HG03565 (cell line): ENCODE measurements around the gene TRAPPC5.

Source experiments
- ATAC-seq: cut with Tn5 transposase; IDR thresholded peaks from one replicate; pipeline ENCODE4 v1.9.1; 2021; ENCODE audit warnings: mild to moderate bottlenecking, moderate library complexity; ENCODE audit not compliant: unreplicated experiment

Gene TRAPPC5

GRCh38 chr19:7645656-7646425 is 34.8 kb upstream of the TRAPPC5 start:
- ATAC-seq: no peak

GRCh38 chr19:7646426-7646700 is 34.3 kb upstream of the TRAPPC5 start:
- no peak for ATAC-seq

- no peak for ATAC-seq
These were observed 33.5 kb upstream of the TRAPPC5 start for GRCh38 chr19:7647156-7647555.

- ATAC-seq: no peak
These were observed 32.2 kb upstream of the TRAPPC5 start for GRCh38 chr19:7648265-7649014.

- no peak for ATAC-seq
These were observed 30.5 kb upstream of the TRAPPC5 start for GRCh38 chr19:7650148-7650547.

- ATAC-seq: no peak
These were observed 28.5 kb upstream of the TRAPPC5 start for GRCh38 chr19:7652061-7652641.

GRCh38 chr19:7654401-7654800 is 26.2 kb upstream of the TRAPPC5 start:
- no peak for ATAC-seq

GRCh38 chr19:7655581-7655980 is 25.1 kb upstream of the TRAPPC5 start:
- ATAC-seq: no peak

- no peak for ATAC-seq
These were observed 23.4 kb upstream of the TRAPPC5 start for GRCh38 chr19:7657131-7657751.

GRCh38 chr19:7658219-7658686 is 22.4 kb upstream of the TRAPPC5 start:
- peak; percentile 57 for ATAC-seq

GRCh38 chr19:7661744-7662538 is 18.7 kb upstream of the TRAPPC5 start:
- ATAC-seq: no peak

GRCh38 chr19:7662657-7663056 is 18.0 kb upstream of the TRAPPC5 start:
- ATAC-seq: no peak

GRCh38 chr19:7663706-7664105 is 16.9 kb upstream of the TRAPPC5 start:
- no peak for ATAC-seq

GRCh38 chr19:7665076-7665475 is 15.6 kb upstream of the TRAPPC5 start:
- no peak for ATAC-seq

GRCh38 chr19:7668842-7669241 is 11.8 kb upstream of the TRAPPC5 start, which contains the start of gene RETN:
Gene RETN (plus strand): TSS chr19:7669049. CDS start chr19:7669327, 278 bp downstream.
- ATAC-seq: no peak

GRCh38 chr19:7669641-7670040 is 11.0 kb upstream of the TRAPPC5 start:
- ATAC-seq: no peak

GRCh38 chr19:7670150-7670783 is 10.4 kb upstream of the TRAPPC5 start:
- ATAC-seq: no peak

GRCh38 chr19:7670790-7671189 is 9.8 kb upstream of the TRAPPC5 start:
- no peak for ATAC-seq

- no peak for ATAC-seq
These were observed 8.1 kb upstream of the TRAPPC5 start for GRCh38 chr19:7672522-7672921.
